ENCODE results near the gene DOCK11.
"Not testable (repeated sequence)": the region's sequence is repeated elsewhere in the genome, so short reads cannot be mapped to it uniquely, and the experiment has no call there.

DOCK11 gene

DNA sequence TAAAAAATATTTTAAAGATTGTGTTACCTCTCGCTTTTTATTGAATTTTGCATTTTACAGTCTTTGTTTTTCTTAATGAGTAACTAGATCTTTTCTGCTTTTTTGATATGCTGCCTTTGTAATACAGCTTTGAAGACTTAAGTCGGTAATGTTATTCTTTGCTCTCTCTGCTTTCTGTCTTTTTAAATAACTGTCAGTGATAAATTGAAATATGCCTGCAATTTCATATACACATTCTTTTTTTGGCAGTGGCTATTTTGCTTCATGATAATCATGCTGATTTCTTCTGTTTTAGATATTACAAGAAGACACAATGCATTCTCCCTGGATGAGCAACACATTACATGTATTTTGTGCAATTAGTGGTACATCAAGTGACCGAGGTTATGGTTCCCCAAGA, 189.8 kb downstream of the DOCK11 start:
- FAIRE-seq = no peak
- DNase-seq (ENCODE audit: low spot score) = no peak

DNA sequence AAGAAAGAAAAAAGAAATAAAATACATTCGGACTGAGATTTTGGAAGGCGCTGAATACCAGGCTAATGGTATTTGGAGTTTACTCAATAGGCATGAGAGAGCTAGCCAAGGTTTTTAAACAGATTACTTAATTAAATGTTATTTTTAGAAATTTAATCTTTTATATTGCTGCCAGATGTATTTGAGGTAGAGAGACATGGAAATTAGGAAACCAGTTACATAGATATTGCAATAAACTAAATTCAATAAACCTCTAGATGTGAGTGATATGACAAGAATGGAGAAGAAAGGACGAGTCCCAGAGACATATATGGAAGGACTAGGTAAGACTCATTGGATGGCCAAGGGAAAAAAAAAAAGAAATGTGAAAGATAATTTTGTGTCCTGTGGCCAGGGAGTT, 193.3 kb downstream of the DOCK11 start:
- FAIRE-seq = no peak
- DNase-seq (ENCODE audit: low spot score) = no peak

DNA sequence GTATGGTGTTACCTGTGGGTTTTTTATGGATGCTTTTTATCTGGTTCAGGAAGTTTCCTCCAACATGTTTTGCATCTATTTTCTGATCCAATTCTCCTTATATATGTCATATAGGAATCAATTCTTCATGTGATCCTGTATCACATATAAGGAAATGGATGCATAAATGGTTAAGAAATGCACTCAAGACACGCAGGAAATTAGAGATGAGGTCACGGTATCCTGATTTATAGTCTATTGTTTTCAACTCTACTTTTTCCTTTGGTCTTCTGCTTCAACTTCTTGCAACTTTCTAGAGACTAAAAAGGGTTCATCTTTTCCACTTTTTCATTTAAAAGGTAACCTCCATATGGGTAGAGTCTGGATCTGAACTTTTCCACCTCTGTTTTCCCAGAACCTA, 198.2 kb downstream of the DOCK11 start:
- FAIRE-seq (no peak), DNase-seq (ENCODE audit: low spot score) (no peak)

DNA sequence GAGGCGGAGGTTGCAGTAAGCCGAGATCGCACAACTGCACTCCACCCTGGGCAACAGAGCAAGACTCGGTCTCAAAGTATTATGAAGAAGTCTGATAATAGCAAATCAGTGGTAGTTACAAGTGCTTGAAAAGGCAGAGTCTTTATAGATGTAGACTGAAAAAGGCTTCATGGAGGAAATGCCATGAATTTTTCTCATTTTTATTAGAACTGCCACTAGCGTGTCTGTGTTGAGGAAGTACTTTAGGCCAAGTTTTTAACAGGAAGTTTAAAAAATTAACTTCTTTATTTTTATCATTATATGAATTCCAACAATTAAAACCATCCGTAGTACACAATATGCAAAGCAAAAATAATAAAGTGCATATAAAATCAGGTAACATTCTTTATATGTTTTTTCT, 199.0 kb downstream of the DOCK11 start:
- no peak for FAIRE-seq
- DNase-seq (ENCODE audit: low spot score) = no peak

DNA sequence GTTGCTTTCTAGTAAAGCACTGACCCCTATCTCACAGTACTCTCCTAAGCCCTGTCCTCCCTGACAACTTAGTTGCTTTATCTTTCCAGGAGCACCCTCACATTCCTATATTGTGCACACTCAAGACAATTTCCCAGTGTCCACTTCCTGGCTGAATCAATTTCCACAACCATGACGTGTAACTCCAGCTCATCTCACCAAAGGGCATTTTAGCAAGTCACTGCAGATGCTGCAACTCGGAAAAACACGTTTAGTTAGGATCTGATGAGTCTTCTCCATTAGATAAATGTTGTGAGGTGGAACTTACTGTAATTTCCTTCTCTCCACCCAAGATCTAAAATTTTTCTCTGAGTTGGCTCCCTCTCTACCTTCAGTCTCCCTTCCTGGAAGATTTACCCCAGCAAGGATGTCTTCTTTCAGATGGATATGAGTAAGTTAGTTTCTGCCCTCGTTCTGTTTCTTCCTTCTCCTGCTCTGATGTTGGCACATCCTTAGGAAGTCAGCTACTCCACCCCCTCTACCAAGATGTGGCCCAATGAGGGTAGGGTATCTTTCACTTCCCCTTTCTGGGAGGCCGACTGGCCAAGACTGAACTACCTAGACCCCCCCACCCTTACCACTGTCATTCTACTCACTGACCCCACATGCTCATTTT, 203.0 kb downstream of the DOCK11 start:
- FAIRE-seq = no peak
- no peak for DNase-seq (ENCODE audit: low spot score)

DNA sequence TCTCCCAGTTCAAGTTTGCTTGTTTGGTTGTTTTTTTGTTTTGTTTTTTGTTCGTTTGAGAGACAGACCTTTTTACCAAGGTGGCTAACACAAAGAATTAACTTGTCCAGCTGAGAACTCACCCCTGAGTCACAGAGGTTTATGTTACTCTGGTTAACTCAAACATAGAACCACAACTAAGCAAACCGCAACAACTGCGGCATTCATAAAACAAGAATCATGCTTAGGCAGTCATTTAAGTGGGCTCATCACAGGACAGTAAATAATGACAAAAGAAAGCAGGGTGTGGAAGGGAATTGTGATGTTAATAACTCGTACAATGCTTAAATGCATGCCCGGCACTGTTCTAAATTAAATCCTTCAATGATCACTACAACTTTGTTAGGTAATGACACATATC, 207.1 kb downstream of the DOCK11 start:
- DNase-seq (ENCODE audit: low spot score) (peak; percentile 23), FAIRE-seq (no peak)

DNA sequence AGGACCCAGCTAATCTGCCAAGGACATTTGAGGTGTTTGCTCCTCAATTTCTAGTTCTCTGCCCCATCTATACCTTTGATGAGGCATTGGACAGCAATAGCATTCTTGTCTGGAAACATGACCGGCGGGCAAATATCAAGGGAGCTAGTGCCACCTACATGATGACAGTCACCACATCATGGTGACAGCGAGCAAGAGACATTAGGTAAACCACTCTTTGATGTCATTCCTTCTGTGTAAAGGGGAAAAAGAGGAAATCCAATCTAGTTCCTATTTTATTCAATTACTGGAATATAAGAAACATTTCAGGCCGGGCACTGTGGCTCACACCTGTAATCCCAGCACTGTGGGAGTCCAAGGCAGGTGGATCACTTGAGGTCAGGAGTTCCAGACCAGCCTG, 211.1 kb downstream of the DOCK11 start:
- FAIRE-seq (no peak), DNase-seq (ENCODE audit: low spot score) (no peak)

DNA sequence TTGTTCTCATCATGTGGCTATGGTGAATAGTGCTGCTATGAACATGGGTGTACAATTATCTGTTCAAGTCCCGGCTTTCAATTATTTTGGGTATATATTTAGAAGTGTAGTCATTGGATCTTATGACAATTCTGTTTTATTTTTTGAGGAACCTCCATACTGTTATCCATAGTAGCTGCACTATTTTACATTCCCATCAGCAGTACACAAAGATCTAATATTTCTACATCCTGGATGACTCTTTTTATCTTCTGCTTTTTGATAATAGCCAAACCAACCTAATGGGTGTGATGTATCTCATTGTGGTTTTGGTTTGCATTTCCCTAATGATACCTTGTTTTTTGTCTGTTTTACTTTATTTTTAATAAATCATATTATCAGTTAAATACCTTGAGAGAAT, 218.9 kb downstream of the DOCK11 start:
- DNase-seq (ENCODE audit: low spot score) = no peak

DNA sequence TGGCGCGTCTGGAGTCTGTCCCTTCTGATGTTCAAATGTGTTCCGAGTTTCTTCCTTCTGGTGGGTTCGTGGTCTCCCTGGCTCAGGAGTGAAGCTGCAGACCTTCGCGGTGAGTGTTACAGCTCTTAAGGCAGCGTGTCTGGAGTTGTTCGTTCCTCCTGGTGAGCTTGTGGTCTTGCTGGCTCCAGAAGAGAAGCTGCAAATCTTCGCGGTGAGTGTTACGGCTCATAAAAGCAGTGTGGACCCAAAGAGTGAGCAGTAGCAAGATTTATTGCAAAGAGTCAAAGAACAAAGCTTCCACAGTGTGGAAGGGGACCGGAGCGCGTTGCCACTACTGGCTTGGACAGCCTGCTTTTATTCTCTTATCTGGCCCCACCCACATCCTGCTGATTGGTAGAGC, 220.3 kb downstream of the DOCK11 start:
- not testable (repeated sequence) for DNase-seq (ENCODE audit: low spot score); FAIRE-seq

More for the DNA sequence above, 218.9 kb downstream of the DOCK11 start:
- FAIRE-seq = no peak

DNA sequence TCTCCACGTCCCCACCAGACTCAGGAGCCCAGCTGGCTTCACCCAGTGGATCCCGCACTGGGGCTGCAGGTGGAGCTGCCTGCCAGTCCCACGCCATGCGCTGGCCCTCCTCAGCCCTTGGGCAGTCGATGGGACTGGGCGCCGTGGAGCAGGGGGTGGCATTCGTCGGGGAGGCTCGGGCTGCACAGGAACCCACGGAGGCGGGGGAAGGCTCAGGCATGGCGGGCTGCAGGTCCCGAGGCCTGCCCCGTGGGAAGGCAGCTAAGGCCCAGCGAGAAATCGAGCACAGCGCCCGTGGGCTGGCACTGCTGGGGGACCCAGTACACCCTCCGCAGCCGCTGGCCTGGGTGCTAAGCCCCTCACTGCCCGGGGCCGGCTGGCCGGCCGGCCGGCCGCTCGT, 221.2 kb downstream of the DOCK11 start:
- not testable (repeated sequence) for DNase-seq (ENCODE audit: low spot score); FAIRE-seq

DNA sequence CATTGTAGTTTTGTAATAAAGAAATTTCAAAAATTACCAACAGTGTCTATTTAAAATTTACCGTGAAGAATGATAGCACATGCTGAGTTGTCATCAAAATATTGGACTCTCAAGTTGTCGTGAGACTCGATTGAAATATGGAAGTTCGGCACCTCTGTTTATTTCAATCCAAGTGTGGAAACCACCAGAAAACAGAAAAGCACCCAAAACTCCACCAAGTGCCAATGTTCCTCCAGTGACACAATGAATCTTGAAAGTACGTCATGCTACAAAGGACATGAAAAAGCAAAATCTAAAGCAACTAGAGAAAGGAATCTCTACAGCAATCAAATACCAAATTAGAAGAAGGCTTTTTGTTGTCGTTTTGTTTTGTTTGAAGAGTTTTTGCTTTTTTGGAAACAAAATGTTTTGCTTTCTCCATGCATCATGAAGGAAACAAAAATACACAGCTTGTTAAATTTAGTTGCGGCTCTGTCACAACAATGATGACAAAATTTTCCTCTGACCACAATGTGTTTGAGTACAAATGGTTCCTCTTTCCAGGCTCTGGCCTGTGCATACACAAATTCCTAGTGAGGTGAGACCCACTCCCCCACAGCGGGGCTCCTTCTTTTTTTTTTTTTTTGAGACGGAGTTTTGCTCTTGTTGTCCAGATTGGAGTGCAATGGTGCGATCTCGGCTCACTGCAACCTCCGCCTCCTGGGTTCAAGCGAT, 222.2 kb downstream of the DOCK11 start:
- FAIRE-seq (no peak), DNase-seq (ENCODE audit: low spot score) (no peak)

DNA sequence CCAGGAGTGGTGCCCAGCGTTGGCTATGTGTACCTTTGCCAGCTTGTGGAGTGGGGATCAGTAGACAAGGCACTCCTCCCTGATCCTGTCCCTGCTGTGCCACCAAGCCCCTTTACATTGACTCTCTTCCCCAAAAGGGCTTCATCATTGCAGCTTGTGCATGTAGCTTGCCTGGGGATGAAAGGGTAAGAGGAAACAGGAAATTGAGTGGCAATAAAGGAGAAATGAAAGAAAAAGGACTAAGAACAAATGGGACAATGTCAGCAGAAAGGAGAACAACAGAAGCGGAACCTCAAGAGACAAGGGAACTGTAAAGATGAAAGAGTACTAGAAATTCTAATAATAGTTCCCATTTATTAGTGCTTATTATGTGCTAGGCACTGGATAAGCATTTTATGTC, 223.1 kb downstream of the DOCK11 start:
- no peak for FAIRE-seq
- no peak for DNase-seq (ENCODE audit: low spot score)

DNA sequence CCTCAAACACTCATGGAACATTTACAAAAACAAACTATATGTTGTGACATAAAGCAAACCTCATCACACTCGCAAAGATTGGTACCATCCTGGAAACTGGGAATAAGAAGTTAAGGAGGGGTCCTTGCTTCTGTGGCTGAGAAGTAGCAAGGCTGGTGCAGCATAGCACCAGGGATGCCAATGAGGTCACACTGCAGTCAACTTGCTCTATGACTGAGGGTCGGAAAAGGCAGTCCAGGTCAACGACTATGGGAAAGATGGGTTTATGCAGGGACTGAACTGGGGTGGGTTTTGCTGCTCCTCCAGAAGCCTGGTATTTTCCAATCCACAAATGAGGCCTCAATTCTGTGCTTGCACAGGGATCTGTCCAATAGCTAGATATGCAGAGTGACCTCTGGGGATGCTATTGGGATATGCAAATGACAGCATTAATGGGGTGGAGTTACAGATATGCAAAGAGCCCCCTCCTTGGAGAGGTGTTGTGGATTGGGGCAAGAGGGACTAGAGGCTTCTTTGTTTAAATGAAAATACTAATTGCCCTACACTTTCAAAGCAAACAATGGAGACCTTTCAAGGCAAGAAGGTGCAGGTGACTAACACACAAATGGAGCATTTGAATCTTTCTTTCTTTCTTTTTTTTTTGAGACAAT, 224.6 kb downstream of the DOCK11 start:
- FAIRE-seq = no peak
- DNase-seq (ENCODE audit: low spot score) = no peak

DNA sequence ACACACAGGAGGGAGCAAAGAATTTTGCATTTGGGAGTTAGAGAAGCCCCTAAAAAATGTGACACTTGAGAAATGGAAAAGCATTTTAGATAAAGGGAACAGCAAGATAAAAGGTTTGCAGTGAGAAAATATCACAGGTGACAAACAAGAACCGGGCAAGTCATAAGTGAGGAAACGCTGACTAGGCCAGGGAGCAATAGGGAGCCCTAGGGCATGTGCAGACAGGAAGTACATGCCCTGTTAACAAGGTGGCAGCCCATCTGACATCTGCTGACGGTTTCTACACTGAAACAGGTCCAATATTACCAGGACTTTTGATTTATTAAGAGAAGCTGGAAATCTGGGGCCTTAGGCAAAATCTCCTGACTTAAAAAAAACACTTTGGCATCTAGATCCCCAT, 227.8 kb downstream of the DOCK11 start:
- FAIRE-seq = no peak
- no peak for DNase-seq (ENCODE audit: low spot score)

DNA sequence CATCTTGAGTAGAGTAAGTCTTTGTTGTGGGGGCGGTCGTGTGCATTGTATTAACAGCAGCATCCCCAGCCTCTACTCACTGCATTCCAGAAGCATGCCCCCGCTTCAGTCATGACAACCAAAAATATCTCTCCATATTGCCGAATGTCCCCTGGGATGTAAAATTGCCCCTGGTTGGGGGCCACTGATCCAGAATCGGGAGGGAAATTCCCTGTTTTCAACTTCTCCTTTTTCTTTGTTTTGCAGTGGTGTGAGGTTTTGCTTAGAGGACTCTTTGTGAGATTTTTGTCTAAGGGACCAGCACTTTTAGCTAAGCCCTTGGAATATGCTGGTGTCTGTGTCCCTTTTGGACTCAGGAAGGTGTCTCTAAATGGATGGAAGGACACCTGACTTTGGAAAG, 228.8 kb downstream of the DOCK11 start:
- DNase-seq (ENCODE audit: low spot score) = no peak
- FAIRE-seq = no peak

DNA sequence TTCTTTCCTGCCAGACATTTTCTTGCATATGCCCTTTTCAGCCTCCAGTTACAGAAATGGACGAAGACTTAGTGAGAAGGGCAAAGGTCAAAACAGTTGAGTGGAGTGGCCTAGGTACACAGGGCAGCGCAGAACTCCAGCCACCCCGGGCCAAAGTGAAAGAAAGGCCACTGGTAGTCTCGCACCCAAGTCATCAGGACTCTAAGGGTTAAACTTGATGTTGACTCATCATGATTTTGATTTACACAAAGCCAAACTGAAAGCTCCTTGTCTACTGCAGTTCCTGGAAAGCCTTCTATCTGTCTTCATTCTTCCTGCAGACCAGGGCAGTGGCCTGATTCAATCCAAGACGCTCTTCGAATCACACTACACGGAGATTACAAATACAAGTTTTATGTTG, 229.2 kb downstream of the DOCK11 start:
- DNase-seq (ENCODE audit: low spot score) = peak; percentile 8
- no peak for FAIRE-seq

DNA sequence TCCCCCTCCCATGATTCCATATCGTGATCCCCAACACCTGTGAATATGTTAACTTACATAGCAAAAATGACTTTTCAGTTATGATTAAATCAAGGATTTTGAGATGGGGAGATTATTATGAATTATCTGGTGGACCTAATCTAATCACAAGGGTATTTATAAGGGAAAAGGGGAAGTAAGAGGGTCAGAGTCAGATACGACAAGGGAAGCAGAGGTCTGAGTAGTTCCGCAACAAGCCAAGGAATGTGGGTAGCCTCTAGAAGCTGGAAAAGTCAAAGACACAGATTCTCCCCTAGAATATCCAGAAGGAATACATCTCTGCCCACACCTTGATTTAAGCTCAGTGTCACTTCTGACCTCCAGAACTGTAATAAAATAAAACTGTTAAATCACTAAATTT, 230.8 kb downstream of the DOCK11 start:
- DNase-seq (ENCODE audit: low spot score) (no peak), FAIRE-seq (no peak)

DNA sequence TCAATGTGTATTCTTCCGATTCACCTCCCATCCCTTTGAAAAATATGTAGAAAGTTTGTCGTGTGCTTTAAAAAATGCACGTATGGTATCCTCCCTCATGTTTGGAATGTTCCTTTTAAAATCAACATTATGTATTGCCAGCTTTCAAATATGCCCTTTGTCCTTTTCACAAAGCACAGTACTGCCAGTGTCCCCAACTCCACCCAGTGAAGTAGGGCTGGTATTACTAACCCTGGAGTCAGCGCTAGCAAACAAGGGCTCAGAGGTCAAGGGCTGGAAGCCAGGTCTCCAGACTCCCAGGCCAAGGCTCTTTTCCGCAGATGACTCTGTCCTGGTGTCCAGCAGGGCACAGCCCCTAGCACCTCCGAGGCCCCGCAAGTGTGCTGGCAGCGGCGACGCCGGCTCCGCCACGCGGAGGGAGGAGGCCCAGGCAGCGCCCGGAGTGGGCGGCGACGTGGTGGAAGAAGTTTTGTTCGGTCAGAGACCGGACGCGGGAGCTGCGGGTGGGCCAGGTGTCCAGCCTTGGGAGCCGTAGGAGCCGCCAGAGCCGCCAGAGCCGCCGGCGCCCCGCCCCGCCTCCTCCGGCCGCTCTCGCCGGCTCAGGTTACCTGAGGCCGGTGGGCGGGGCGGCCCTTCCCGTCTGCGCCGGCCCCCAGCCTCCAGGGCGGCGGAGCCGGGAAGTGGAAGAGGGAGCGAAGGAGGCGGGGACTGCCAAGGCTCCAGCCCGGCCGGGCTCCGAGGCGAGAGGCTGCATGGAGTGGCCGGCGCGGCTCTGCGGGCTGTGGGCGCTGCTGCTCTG, 231.5 kb downstream of the DOCK11 start, which contains the start of gene IL13RA1:
Gene IL13RA1 (plus strand): TSS at position 720 of the 799 bp plus-strand sequence. CDS start 33 bp downstream, at position 753.
- DNase-seq (ENCODE audit: low spot score) (peak; percentile 75), FAIRE-seq (no peak)

DNA sequence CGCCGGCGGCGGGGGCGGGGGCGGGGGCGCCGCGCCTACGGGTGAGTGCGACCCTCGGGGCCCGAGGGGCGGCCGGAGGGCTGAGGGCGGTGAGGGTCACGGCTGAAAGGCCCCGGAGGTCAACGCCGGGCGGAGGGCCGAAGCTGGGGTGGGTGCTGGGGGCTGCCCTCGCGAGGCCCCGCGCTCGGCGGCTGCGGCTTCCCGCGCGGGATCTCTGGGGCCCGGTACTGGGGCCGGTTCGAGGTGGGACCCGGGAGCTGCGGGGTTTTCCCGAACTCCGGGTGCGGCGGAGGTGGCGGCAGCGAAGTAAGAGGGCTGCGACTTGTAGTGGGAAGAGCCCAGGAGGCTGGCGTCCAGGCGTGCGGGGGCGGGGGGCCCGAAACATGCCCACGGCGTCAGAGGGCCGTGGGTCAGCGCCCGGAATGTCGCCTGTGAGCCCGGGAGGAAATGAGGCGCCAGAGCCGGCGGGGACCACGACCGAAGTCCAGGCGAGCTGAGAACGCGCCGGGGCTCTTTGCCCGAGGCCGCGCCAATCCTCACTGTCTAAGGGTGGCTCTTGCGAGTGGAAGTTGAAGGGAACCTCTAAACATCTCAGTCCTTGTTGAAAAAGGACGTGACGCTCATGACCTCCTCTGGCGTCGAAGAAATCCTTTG, 232.2 kb downstream of the DOCK11 start:
- no peak for DNase-seq (ENCODE audit: low spot score)
- FAIRE-seq = no peak

DNA sequence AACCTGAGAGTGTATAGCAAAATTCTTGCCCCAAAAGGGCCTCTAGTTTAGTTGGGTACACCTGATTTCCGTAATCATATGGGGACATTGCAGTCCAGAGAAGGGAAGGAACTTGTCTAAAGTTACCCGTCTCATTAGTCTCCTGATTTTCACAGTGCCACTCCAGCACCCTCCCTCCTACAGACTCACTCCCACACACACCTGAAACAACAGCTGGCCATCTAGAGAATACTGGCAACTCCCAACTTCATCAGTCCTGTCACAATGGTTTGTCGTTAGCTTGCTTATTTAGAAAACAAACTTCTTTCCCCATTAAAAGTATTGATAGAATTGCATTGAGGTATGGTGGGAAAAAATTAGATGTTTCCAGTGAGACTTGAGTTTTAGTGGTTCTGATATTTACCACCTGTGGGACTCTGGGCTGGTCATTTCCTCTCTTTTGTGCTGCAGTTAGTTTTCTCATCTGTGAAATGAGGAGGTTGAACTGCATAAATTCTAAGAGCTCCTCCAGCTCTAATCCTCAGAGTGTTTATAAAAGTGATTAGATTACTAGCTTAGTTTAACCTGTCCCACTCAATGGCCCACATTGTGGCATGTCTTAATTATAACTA, 233.5 kb downstream of the DOCK11 start:
- DNase-seq (ENCODE audit: low spot score) = no peak
- FAIRE-seq = no peak

Measured in urothelium cell line (cell line).